ENCODE measurements around the gene GPR27.

Gene GPR27

DNA sequence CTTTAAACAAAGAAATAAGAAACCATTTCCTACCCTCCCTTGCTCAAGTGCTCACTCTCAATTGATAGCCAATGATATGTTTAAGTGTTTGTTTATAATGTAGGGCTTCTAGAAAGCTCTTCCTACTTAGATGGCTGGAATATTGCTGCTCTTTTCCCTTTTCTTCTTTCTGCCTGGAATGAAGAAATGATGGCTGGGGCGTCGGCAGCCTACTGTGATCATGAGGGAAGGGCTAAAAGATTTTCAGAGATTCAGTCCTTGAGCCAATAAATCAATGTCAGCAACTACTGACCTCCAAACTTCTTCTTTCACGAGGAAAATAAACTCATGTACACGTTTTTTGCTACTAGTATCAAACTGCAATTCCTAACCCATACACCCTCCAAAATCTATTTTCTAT lies 2.1 kb upstream of the GPR27 start:
- TF ChIP-seq, protein P1, sequence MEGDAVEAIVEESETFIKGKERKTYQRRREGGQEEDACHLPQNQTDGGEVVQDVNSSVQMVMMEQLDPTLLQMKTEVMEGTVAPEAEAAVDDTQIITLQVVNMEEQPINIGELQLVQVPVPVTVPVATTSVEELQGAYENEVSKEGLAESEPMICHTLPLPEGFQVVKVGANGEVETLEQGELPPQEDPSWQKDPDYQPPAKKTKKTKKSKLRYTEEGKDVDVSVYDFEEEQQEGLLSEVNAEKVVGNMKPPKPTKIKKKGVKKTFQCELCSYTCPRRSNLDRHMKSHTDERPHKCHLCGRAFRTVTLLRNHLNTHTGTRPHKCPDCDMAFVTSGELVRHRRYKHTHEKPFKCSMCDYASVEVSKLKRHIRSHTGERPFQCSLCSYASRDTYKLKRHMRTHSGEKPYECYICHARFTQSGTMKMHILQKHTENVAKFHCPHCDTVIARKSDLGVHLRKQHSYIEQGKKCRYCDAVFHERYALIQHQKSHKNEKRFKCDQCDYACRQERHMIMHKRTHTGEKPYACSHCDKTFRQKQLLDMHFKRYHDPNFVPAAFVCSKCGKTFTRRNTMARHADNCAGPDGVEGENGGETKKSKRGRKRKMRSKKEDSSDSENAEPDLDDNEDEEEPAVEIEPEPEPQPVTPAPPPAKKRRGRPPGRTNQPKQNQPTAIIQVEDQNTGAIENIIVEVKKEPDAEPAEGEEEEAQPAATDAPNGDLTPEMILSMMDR (IDR thresholded peaks at IDR 0.05; ENCODE audit: borderline replicate concordance, control extremely low read depth, extremely low read depth, insufficient read depth, missing control alignments): no peak
- in situ Hi-C loops (cut with MboI; ENCODE audit: low sequenced_read_pairs, unreplicated experiment): no loop called here
- DNase-seq (ENCODE audit: low spot score): no peak

DNA sequence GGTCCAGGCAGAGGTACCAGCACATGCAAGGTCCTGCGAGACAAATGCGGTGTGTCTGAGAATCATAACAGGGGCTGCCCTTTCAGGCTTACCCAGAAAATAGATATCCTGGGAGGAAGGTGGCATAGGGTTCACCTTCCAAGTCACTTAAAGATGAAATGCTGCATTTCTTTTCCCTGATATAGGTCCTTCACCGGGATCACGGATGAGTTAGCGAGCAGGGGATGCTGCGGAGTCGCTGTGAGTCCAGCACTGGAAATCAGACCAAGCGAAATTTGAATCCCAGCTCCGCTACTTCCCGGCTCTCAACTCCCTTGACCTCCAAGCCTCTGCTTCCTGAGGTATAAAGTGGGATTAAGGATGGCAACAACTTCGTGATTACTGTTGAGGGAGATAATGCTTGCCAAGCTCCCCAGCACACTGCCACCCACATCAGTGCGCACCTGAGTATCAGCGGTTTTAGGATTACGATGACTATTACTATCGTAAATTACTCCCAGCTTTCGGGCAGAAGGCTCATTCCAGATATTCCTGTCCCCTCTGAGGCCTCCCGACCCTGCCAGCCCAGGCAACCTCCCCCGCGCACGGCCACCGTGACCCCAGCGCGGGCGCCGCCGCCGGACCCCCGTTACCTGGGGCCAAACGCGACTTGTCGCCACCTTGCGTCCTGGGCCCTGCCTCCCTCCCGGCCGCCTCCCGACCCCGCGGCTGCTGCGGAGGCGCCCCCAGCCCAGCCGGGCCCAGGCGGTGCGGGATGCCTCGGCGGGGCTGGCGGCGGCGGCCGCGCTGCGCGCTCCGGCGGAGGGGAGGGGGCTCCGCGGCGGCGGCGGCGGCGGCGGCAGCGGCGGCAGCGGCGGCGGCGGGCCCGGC lies 589 bp upstream of the GPR27 start:
- DNase-seq (ENCODE audit: low spot score): no peak
- in situ Hi-C loops (cut with MboI; ENCODE audit: low sequenced_read_pairs, unreplicated experiment): no loop called here
- TF ChIP-seq, protein P1 (IDR thresholded peaks at IDR 0.05; ENCODE audit: borderline replicate concordance, control extremely low read depth, extremely low read depth, insufficient read depth, missing control alignments): no peak

DNA sequence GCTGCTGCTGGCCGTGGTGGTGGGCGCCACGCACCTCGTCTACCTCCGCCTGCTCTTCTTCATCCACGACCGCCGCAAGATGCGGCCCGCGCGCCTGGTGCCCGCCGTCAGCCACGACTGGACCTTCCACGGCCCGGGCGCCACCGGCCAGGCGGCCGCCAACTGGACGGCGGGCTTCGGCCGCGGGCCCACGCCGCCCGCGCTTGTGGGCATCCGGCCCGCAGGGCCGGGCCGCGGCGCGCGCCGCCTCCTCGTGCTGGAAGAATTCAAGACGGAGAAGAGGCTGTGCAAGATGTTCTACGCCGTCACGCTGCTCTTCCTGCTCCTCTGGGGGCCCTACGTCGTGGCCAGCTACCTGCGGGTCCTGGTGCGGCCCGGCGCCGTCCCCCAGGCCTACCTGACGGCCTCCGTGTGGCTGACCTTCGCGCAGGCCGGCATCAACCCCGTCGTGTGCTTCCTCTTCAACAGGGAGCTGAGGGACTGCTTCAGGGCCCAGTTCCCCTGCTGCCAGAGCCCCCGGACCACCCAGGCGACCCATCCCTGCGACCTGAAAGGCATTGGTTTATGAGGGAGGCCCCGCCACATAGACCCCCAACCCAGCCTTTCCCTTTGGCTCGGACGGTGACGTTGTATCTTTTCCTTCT lies 1.1 kb downstream of the GPR27 start:
- TF ChIP-seq, protein P1 (IDR thresholded peaks at IDR 0.05; ENCODE audit: borderline replicate concordance, control extremely low read depth, extremely low read depth, insufficient read depth, missing control alignments): no peak
- in situ Hi-C loops (cut with MboI; ENCODE audit: low sequenced_read_pairs, unreplicated experiment): no loop called here
- no peak for DNase-seq (ENCODE audit: low spot score)

DNA sequence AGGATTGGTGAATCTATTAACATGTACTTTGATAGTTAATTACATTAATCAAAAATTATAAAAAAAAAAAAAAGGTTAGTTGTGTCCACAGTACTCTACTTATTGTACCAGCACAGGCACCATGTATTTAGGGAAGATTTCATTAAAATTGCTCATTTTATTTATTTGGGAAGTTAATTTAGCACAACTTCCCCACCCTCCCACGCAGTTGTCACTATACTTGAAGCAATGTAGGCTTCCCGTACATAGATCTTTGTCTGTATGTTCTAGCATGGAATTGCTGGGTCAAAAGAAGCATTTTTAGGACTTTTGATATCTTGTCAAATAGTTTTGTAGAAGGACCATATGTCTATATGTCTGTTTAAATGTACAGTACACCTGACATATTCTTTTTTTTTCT lies 4.4 kb downstream of the GPR27 start:
- in situ Hi-C loops (cut with MboI; ENCODE audit: low sequenced_read_pairs, unreplicated experiment): no loop called here

DNA sequence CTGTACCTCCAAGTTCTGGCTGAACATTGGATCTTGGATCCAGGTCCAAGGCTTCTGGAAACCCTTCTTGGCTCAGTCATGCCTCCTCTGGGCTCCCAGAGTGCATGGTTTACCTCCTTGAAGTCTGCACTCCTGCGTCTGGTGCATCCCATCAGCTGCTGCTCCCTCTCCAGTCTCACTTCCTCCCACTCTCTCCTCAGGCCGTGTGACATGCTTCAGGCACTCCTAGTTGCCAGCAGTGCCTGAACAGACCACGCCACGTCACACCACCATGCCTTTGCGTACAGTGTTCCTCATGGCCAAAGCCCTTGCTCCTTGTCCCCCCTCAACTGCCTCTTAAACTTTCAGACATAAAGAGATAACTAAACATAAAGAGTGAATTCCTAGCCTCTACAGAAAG lies 5.7 kb downstream of the GPR27 start:
- TF ChIP-seq, protein P1 (IDR thresholded peaks at IDR 0.05; ENCODE audit: borderline replicate concordance, control extremely low read depth, extremely low read depth, insufficient read depth, missing control alignments): no peak
- no peak for DNase-seq (ENCODE audit: low spot score)
- in situ Hi-C loops (cut with MboI; ENCODE audit: low sequenced_read_pairs, unreplicated experiment): no loop called here

More for the DNA sequence above, 4.4 kb downstream of the GPR27 start:
- DNase-seq (ENCODE audit: low spot score): no peak
- TF ChIP-seq, protein P1 (IDR thresholded peaks at IDR 0.05; ENCODE audit: borderline replicate concordance, control extremely low read depth, extremely low read depth, insufficient read depth, missing control alignments): no peak

DNA sequence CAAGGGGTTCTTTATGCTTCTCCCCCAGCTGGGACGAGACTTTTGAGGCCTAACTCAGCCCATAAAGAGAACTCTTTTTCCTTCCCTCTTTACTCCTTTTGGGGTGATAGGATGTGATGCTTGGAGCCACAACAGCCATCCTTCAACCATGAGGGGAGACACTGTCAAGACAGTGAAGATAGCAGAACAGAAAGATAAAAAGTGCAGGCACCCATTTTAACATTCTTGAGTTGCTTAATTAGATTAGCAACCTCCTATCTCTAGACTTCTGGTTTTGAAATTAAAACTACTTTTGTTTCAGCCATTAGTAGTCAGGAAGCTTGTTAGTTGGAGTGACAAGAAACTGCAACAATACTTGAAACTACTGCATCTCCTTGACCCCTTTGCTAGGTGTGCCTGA lies 6.5 kb downstream of the GPR27 start:
- in situ Hi-C loops (cut with MboI; ENCODE audit: low sequenced_read_pairs, unreplicated experiment): no loop called here
- no peak for DNase-seq (ENCODE audit: low spot score)
- TF ChIP-seq, protein P1 (IDR thresholded peaks at IDR 0.05; ENCODE audit: borderline replicate concordance, control extremely low read depth, extremely low read depth, insufficient read depth, missing control alignments): no peak
